ENCODE results near the gene POLD4.

Gene POLD4

GRCh38 chr11:67393990-67394389 is 40.6 kb upstream of the POLD4 start:
- DNase-seq (ENCODE audit: extremely low read depth, low read depth): no peak

GRCh38 chr11:67393437-67393836 is 40.1 kb upstream of the POLD4 start:
- no peak overlapping the region for H3K4me3 ChIP-seq (replicated peaks; ENCODE audit: low read depth, low read length)
- DNase-seq (ENCODE audit: extremely low read depth, low read depth): no peak
- TF ChIP-seq CTCF (IDR thresholded peaks at IDR 0.05; ENCODE audit: low read depth, low read length, missing control alignments): no peak

More at GRCh38 chr11:67393990-67394389, 40.6 kb upstream of the POLD4 start:
- no peak overlapping the region for H3K4me3 ChIP-seq (replicated peaks; ENCODE audit: low read depth, low read length)
- TF ChIP-seq CTCF (IDR thresholded peaks at IDR 0.05; ENCODE audit: low read depth, low read length, missing control alignments): no peak

GRCh38 chr11:67392183-67392715 is 38.9 kb upstream of the POLD4 start:
- DNase-seq (ENCODE audit: extremely low read depth, low read depth): no peak
- no peak for TF ChIP-seq CTCF (IDR thresholded peaks at IDR 0.05; ENCODE audit: low read depth, low read length, missing control alignments)
- H3K4me3 ChIP-seq (replicated peaks; ENCODE audit: low read depth, low read length): peak overlapping the region; percentile 88

GRCh38 chr11:67391304-67392182 is 38.2 kb upstream of the POLD4 start, which contains the start of gene RAD9A:
Gene RAD9A (plus strand): TSS chr11:67391986. CDS start chr11:67392045, 59 bp downstream.
- peak within 1 kb of the TSS; percentile 88 for H3K4me3 ChIP-seq (replicated peaks; ENCODE audit: low read depth, low read length)

GRCh38 chr11:67390947-67391303 is 37.6 kb upstream of the POLD4 start:
- no peak for TF ChIP-seq CTCF (IDR thresholded peaks at IDR 0.05; ENCODE audit: low read depth, low read length, missing control alignments)
- peak overlapping the region; percentile 88 for H3K4me3 ChIP-seq (replicated peaks; ENCODE audit: low read depth, low read length)
- DNase-seq (ENCODE audit: extremely low read depth, low read depth): no peak

More at GRCh38 chr11:67391304-67392182, 38.2 kb upstream of the POLD4 start, which contains the start of gene RAD9A:
- TF ChIP-seq CTCF (IDR thresholded peaks at IDR 0.05; ENCODE audit: low read depth, low read length, missing control alignments): no peak
- DNase-seq (ENCODE audit: extremely low read depth, low read depth): peak; percentile 65

- no peak overlapping the region for H3K4me3 ChIP-seq (replicated peaks; ENCODE audit: low read depth, low read length)
- peak; percentile 68 for TF ChIP-seq CTCF (IDR thresholded peaks at IDR 0.05; ENCODE audit: low read depth, low read length, missing control alignments)
- no peak for DNase-seq (ENCODE audit: extremely low read depth, low read depth)
These were observed 36.1 kb upstream of the POLD4 start for GRCh38 chr11:67389477-67389876.

Data from HFF-Myc (cell line).